OCI-LY1 (cell line): ENCODE data around the gene ARL6.

Source experiments
- H2AFZ ChIP-seq: fragments of 200-600 bp; sonication (generic), shearing (Covaris generic); 2 replicates; pipeline ENCODE4 v1.6.0; 2014; ENCODE audit warnings: antibody characterized with exemption, mild to moderate bottlenecking, low read length
- H3F3A ChIP-seq: fragments of 200-600 bp; sonication (generic), shearing (Covaris generic); 2 replicates; pipeline ENCODE4 v1.6.0; 2014; ENCODE audit warnings: mild to moderate bottlenecking, antibody characterized with exemption, low read length, moderate library complexity; ENCODE audit not compliant: insufficient read depth
- H3K27ac ChIP-seq: fragments of 200-600 bp; sonication (generic); 2 replicates; pipeline ENCODE4 v1.5.1; 2014; ENCODE audit warnings: low read length, mixed run types, mild to moderate bottlenecking, low read depth; ENCODE audit not compliant: poor library complexity, severe bottlenecking
- H3K27me3 ChIP-seq: fragments of 200-600 bp; sonication (generic); 2 replicates; pipeline ENCODE4 v1.6.0; 2014; ENCODE audit warnings: antibody characterized with exemption, mild to moderate bottlenecking, low read length, moderate library complexity; ENCODE audit not compliant: insufficient read depth
- H3K36me3 ChIP-seq: fragments of 200-600 bp; sonication (generic); 2 replicates; pipeline ENCODE4 v1.6.1; 2014; ENCODE audit warnings: mild to moderate bottlenecking, antibody characterized with exemption, low read length, moderate library complexity, mixed read lengths; ENCODE audit not compliant: insufficient read depth
- H3K4me1 ChIP-seq: fragments of 200-600 bp; sonication (generic); 2 replicates; pipeline ENCODE4 v1.5.1; 2014; ENCODE audit warnings: mild to moderate bottlenecking, low read length, moderate library complexity; ENCODE audit not compliant: insufficient read depth, severe bottlenecking
- H3K4me2 ChIP-seq: fragments of 200-600 bp; sonication (generic), shearing (Covaris generic); 2 replicates; pipeline ENCODE4 v1.6.1; 2014; ENCODE audit warnings: low read length
- H3K4me3 ChIP-seq: fragments of 200-600 bp; sonication (generic); 2 replicates; pipeline ENCODE4 v1.5.1; 2014; ENCODE audit warnings: low read length, low read depth, mild to moderate bottlenecking, mixed read lengths; ENCODE audit not compliant: poor library complexity, severe bottlenecking
- H3K79me2 ChIP-seq: fragments of 200-600 bp; shearing (Covaris generic); 2 replicates; pipeline ENCODE4 v1.6.1; 2016; ENCODE audit warnings: mixed run types, low read length, mixed read lengths; ENCODE audit not compliant: insufficient read depth
- H3K9ac ChIP-seq: fragments of 200-600 bp; sonication (generic), shearing (Covaris generic); 2 replicates; pipeline ENCODE4 v1.6.1; 2014; ENCODE audit warnings: mild to moderate bottlenecking, low read length, mixed read lengths
- H3K9me2 ChIP-seq: fragments of 200-600 bp; sonication (generic), shearing (Covaris generic); 2 replicates; pipeline ENCODE4 v1.6.1; 2014; ENCODE audit warnings: low read depth, mild to moderate bottlenecking, low read length, mixed read lengths
- H3K9me3 ChIP-seq: fragments of 200-600 bp; shearing (Covaris generic); 2 replicates; pipeline ENCODE4 v1.6.1; 2014; ENCODE audit warnings: low read length, mixed read lengths
- H4K20me1 ChIP-seq: fragments of 200-600 bp; sonication (generic), shearing (Covaris generic); 2 replicates; pipeline ENCODE4 v1.6.0; 2016; ENCODE audit warnings: mild to moderate bottlenecking, low read length; ENCODE audit not compliant: insufficient read depth
- EZH2 ChIP-seq: fragments of 200-600 bp; sonication (generic), shearing (Covaris generic); IDR thresholded peaks from 2 replicates; pipeline ENCODE4 v1.8.0; 2017; ENCODE audit warnings: borderline replicate concordance, mixed run types, mild to moderate bottlenecking, antibody characterized with exemption, low read length, moderate library complexity, mixed read lengths
- TF ChIP-seq, protein P1 (sequence below): fragments of 200-600 bp; sonication (generic), shearing (Covaris generic); IDR thresholded peaks from 2 replicates; pipeline ENCODE4 v1.5.1; 2017; ENCODE audit warnings: mild to moderate bottlenecking, antibody characterized with exemption, low read length, moderate library complexity, mixed read lengths

The ARL6 gene

DNA sequence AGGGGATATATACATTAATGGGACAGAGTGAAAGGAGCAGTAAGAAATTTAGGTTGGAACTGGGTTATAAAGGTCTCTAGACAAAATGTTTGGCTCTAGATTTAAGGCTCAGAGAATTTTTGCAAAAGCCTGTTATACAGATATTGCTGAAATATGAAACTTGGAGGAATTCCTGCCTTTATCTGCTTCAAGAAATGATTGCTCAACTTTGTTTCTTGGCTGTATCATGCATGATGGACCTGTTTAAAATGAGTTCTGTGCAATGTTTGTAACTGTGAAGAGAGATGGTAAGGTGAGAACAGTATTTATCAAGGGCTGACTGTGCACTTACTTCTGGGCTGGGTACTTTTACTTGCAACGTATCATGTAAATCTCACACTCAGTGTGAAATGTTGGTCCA, 60.5 kb downstream of the ARL6 start:
- H3K27me3 ChIP-seq: peaks cover 5% of the 10 kb centered on the region; the same call in 1 of the 2 replicates
- TF ChIP-seq, protein P1, sequence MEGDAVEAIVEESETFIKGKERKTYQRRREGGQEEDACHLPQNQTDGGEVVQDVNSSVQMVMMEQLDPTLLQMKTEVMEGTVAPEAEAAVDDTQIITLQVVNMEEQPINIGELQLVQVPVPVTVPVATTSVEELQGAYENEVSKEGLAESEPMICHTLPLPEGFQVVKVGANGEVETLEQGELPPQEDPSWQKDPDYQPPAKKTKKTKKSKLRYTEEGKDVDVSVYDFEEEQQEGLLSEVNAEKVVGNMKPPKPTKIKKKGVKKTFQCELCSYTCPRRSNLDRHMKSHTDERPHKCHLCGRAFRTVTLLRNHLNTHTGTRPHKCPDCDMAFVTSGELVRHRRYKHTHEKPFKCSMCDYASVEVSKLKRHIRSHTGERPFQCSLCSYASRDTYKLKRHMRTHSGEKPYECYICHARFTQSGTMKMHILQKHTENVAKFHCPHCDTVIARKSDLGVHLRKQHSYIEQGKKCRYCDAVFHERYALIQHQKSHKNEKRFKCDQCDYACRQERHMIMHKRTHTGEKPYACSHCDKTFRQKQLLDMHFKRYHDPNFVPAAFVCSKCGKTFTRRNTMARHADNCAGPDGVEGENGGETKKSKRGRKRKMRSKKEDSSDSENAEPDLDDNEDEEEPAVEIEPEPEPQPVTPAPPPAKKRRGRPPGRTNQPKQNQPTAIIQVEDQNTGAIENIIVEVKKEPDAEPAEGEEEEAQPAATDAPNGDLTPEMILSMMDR: no peak
- TF ChIP-seq EZH2: no peak
- no peak overlapping the region for H3K4me3 ChIP-seq
- H3F3A ChIP-seq: no peaks in the 10 kb centered on the region
- no peaks in the 10 kb centered on the region for H3K79me2 ChIP-seq
- H3K36me3 ChIP-seq: no peaks in the 10 kb centered on the region
- no peak overlapping the region for H3K4me2 ChIP-seq
- no peaks in the 10 kb centered on the region for H3K9me3 ChIP-seq
- H4K20me1 ChIP-seq: no peaks in the 10 kb centered on the region
- no peak overlapping the region for H3K27ac ChIP-seq
- H3K4me1 ChIP-seq: peaks cover 15% of the 10 kb centered on the region
- H3K9ac ChIP-seq: no peak overlapping the region
- H3K9me2 ChIP-seq: no peaks in the 10 kb centered on the region
- H2AFZ ChIP-seq: no peak overlapping the region

- TF ChIP-seq, protein P1: no peak
- H3K36me3 ChIP-seq: no peaks in the 10 kb centered on the region
- H3K4me1 ChIP-seq: no peaks in the 10 kb centered on the region
Observed at GRCh38 chr3:97827741-97828471, 63.3 kb downstream of the ARL6 start.

GRCh38 chr3:97829198-97829597, 64.6 kb downstream of the ARL6 start:
- Histone ChIP-seq H3K9ac (no peak overlapping the region), H3K4me3 (no peak overlapping the region), H3K9me3 (no peaks in the 10 kb centered on the region), H4K20me1 (no peaks in the 10 kb centered on the region), H3K4me1 (no peaks in the 10 kb centered on the region), H3K36me3 (no peaks in the 10 kb centered on the region), H3K79me2 (no peaks in the 10 kb centered on the region), H3F3A (no peaks in the 10 kb centered on the region), H3K9me2 (no peaks in the 10 kb centered on the region), H3K27me3 (no peaks in the 10 kb centered on the region), H2AFZ (no peak overlapping the region), H3K4me2 (no peak overlapping the region), H3K27ac (no peak overlapping the region)
- TF ChIP-seq, protein P1: no peak
- TF ChIP-seq EZH2: no peak

More at GRCh38 chr3:97827741-97828471, 63.3 kb downstream of the ARL6 start:
- H4K20me1 ChIP-seq: no peaks in the 10 kb centered on the region
- H3F3A ChIP-seq: no peaks in the 10 kb centered on the region
- no peaks in the 10 kb centered on the region for H3K9me2 ChIP-seq
- H3K27ac ChIP-seq: no peak overlapping the region
- no peaks in the 10 kb centered on the region for H3K9me3 ChIP-seq
- no peaks in the 10 kb centered on the region for H3K27me3 ChIP-seq
- no peak overlapping the region for H3K9ac ChIP-seq
- H3K4me2 ChIP-seq: no peak overlapping the region
- H2AFZ ChIP-seq: no peak overlapping the region
- no peak overlapping the region for H3K4me3 ChIP-seq
- H3K79me2 ChIP-seq: no peaks in the 10 kb centered on the region
